GM21423 (cell line): Measurements from ENCODE around the gene VWF.
A peak's percentile ranks its signal among the peaks of the same experiment; 100 is the strongest.
"Not testable (repeated sequence)": the region's sequence is repeated elsewhere in the genome, so short reads cannot be mapped to it uniquely, and the experiment has no call there.

Source experiments
- ATAC-seq: cut with Tn5 transposase; IDR thresholded peaks from one replicate; pipeline ENCODE4 v1.9.1; 2021; ENCODE audit warnings: mild to moderate bottlenecking, moderate library complexity; ENCODE audit not compliant: unreplicated experiment

VWF gene

GRCh38 chr12:6041891-6042290 is 82.6 kb downstream of the VWF start:
- no peak for ATAC-seq

GRCh38 chr12:6040815-6041214 is 83.7 kb downstream of the VWF start:
- ATAC-seq: no peak

- peak; percentile 61 for ATAC-seq
Measured at GRCh38 chr12:6039894-6040601, 84.4 kb downstream of the VWF start.

DNA sequence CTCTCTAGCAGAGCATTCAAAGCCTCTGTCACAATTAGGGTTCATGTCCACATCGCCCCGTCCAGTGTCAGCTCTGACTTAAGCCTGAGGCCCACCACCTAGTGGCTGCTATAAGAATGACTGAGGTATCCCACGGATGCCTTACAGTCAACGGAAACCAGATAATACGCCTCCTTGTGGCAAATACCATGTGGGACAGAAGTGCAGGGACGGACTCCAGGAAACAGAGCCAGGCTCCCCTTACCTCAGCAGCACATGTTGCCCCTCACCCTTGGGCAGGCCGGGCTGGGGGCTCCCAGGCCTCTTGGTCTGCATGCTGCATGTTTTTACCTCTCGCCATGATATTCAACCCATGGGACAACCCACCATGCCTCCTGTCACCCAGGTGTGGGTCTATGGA is 86.3 kb downstream of the VWF start:
- ATAC-seq: no peak

DNA sequence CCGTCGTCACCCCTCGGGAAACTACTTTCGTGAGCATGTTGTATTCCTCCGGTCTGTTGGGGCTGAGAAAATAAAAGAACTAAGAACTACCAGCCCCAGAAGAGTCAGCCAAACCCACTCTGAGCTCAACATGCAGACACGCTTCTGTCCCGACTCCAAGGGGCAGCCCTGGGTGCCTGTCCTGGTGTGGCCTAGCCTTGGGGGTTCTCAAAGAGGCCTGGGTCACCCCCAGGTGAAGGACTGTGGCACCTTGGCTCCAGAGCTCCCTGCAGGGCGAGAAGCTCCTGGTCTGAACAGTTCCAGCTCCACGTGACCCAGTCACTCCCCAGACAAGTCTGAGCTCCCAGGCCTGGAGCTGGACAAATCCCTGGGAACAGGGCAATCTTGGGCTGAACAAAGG is 87.0 kb downstream of the VWF start:
- no peak for ATAC-seq

GRCh38 chr12:6036509-6036908 is 88.0 kb downstream of the VWF start:
- no peak for ATAC-seq

- ATAC-seq: no peak
Measured at GRCh38 chr12:6034596-6034995, 89.9 kb downstream of the VWF start.

GRCh38 chr12:6033546-6033945 is 90.9 kb downstream of the VWF start:
- ATAC-seq: no peak

DNA sequence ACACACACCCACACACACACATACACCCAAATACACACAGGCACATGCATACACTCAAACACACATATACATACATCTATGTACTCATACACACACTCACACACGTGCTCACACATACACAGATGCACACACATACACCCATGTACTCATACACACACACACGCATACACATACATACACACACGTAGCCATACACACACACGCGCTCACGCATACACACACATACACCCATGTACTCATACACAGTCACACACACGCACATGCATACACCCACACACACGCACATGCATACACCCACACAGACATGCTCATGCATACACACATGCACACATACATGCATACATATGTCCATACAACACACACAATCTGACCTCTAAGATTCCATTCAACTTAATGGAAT is 91.7 kb downstream of the VWF start:
- ATAC-seq: no peak

DNA sequence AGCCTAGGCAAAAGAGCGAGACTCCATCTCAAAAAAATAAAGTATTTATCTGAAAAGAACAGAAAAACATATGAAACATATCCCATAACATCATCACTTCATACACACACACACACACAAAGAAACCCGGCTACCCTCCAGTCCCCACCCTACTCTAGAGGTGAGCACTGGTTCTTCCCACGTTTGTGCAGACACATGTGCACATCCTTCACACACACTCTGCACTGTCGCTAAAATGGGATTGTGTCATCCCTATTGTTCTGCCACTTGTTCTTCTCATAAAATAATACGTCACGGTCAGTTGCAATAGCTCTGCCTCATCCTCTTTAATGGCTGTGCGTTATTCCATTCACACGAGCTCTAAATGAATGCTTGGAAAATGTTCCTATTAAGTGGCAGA is 93.5 kb downstream of the VWF start:
- ATAC-seq: no peak

GRCh38 chr12:6030081-6030480 is 94.4 kb downstream of the VWF start:
- no peak for ATAC-seq

DNA sequence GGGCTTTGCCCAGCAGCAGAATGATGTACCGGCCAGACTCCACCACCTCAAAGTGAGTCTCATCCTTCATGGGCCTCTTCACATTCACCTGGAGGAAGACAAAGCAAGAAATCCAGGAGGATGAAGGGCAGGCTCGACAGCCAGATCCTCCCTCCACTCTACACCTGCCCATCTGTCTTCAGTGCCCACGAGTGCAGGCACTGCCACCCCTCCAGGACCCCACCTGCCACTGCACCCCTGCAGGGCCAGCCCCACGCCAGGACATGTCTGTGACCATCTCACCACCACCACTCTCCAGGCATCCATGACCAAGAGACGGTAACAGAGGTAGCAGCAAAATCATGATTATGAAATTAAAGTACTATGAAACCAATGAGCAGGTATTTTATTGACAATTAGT is 95.1 kb downstream of the VWF start:
- no peak for ATAC-seq

GRCh38 chr12:6026998-6027397 is 97.5 kb downstream of the VWF start:
- no peak for ATAC-seq

DNA sequence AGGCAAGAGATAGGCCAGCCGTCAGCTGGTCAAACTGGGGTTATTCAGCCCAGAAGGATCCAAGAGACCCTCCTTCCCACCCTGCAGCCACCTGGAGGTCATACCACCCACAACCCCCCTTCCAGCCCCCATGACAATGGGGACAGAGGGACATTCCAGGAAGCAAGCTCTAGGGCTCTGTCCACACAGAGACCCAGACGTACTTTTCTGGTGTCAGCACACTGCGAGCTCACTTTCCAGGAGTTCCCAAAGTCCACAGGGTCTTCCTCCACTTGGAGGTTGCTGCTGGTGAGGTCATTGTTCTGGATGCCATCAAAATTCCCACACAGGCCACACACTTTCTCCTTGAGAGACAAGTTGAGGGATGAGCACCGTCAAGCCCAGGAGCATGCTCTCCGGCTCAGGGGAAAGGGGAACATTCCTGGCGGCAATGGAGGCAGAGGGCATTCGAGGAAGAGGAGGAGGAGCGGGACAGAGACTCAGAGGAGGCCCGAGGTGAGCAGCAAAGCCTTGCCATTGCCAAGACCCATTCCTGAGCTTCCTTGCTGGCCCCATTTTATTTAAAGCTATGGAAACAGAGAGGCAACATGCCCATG is 98.7 kb downstream of the VWF start:
- not testable (repeated sequence) for ATAC-seq

- not testable (repeated sequence) for ATAC-seq
Measured at GRCh38 chr12:6024066-6024465, 100.4 kb downstream of the VWF start.

GRCh38 chr12:6020930-6021329 is 103.5 kb downstream of the VWF start:
- no peak for ATAC-seq

DNA sequence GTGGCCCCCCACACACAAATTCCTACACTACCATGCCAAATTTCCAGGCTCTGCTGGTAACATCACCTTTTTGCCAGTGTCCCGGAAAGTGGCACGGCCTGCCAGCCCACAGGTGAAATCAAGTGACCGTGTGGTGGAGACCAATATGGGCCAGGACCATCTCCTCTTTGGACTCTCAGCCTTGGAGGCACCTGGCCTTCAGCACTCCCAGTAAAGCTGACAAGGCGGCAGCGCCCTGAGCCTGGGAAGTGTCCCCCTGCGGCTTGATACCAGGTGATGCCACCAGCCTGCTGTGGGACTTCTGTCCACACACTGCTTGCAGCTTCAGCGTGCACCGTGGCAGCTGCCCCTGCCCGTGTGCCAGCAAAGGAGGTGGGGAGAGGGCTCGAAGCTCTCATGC is 104.0 kb downstream of the VWF start:
- ATAC-seq: not testable (repeated sequence)

DNA sequence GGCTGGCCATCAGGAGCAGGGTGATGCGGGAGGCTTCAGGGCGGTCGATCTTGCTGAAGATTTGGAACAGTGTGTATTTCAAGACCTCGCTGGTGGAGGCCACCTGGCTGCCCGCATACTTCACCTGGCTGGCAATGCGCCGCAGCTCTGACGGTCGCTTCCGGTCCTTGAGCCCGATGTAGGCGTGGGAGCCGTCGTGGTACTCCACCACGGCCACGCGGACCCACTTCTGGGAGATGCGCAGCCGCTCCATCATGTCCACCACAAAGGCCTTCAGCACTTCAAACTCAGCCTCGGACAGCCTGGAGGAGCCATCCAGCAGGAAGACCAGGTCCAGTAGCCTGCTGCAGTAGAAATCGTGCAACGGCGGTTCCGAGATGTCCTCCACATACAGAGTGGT is 105.2 kb downstream of the VWF start:
- ATAC-seq: not testable (repeated sequence)

DNA sequence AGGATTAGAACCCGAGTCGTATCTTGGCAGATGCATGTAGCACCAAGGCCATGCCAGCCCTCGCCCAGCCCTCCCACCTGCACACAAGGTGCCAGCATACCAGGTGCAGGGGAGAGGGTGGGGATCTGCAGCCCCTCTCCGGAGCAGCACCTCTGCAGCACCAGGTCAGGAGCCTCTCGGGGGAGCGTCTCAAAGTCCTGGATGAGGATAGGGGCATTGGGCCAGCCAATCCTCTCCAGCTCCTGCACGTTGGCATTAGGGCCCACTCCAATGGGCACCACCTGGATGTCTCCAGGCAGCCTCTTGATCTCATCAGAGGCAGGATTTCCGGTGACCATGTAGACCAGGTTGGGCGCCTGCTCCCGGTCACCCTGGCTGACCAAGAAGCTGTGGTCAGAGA is 106.2 kb downstream of the VWF start:
- ATAC-seq: no peak

DNA sequence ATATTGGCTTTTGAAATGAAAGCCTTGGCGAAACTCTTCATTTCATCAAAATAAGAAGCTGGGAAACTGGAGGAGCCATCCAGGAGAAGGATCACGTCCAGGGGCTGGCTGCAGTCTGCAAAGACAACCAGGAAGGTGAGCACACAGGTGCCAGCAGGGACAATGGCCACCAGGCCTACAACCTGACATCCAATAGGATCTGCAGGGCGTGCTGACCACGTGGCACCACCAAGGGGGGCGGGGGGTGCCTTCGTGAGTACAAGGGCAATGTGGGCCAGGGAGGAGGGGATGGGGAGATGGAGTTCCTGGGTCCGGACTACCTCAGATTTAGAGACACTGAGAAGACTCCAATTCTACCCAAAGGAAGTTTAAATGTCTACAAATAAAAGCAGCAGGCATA is 107.7 kb downstream of the VWF start:
- ATAC-seq: no peak

- ATAC-seq: not testable (repeated sequence)
Measured at GRCh38 chr12:6016004-6016403, 108.5 kb downstream of the VWF start.

DNA sequence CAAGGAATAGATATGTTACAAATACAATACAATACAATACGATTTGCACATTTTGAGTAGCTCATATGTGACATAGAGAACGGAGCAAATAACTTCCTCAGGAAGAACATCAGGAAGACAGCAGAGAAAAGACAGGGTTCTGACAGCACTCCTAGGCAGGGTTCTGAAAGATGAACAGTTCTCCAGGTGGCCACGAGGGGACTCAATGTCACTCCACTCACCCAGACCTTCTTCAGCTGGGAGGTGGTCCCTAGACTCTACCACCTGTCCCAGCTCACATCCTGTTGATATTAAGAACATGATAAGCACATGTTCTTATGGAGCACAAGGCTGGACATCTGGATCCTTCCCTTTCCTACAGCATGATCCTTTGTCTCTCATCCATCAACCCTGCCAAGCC is 109.2 kb downstream of the VWF start:
- not testable (repeated sequence) for ATAC-seq
